SKM-1 (cell line): ENCODE data around the gene NSD2.

Source experiments
- DNase-seq: peaks from one replicate; lab custom pipeline; 2025; ENCODE audit not compliant: unreplicated experiment; lab: John Stamatoyannopoulos, UW

Gene NSD2

GRCh38 chr4:1863297-1864033 is 7.7 kb upstream of the NSD2 start:
- no peak for DNase-seq

GRCh38 chr4:1864076-1865008 is 6.9 kb upstream of the NSD2 start:
- DNase-seq: no peak

DNA sequence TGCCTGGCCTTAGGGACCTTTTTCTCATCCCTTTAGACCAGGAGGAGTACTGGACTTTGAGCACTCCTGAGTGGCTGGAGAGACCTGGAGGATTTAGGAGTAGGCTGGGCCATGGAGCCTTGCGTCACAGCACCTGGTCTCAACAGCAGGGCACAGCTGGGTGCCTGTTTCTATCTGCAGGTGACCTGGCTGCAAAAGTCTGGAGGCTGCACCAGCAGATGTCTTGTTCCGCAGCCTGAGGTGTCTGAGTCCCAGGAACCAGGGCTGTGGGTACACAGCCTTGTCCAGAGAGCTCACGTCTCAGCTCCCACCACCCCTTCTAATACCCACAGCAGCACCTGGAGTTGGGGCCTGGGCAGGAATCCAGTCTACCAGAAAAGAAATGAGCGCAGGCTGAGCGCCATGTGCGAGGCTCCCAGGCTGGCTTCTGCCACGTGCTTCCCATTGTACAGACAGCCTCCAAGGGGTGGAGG is 5.0 kb upstream of the NSD2 start:
- DNase-seq: no peak

DNA sequence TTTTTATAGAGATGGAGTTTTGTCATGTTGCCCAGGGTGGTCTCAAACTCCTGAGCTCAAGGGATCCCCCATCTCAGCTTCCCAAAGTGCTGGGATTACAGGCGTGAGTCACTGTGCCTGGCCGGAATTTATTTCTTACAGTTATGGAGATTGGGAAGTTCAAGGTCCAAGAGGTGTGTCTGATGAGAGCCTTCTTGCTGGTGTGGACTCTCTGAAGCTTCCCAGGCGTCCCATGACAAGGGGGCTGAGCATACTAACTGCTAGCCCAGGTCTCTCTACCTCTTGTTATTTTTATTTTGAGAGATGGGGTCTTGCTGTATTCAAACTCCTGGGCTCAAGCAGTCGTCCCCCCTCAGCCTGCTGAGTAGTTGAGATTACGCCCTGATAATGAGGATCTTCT is 2.9 kb upstream of the NSD2 start:
- no peak for DNase-seq

GRCh38 chr4:1868912-1869311 is 2.3 kb upstream of the NSD2 start:
- DNase-seq: no peak

DNA sequence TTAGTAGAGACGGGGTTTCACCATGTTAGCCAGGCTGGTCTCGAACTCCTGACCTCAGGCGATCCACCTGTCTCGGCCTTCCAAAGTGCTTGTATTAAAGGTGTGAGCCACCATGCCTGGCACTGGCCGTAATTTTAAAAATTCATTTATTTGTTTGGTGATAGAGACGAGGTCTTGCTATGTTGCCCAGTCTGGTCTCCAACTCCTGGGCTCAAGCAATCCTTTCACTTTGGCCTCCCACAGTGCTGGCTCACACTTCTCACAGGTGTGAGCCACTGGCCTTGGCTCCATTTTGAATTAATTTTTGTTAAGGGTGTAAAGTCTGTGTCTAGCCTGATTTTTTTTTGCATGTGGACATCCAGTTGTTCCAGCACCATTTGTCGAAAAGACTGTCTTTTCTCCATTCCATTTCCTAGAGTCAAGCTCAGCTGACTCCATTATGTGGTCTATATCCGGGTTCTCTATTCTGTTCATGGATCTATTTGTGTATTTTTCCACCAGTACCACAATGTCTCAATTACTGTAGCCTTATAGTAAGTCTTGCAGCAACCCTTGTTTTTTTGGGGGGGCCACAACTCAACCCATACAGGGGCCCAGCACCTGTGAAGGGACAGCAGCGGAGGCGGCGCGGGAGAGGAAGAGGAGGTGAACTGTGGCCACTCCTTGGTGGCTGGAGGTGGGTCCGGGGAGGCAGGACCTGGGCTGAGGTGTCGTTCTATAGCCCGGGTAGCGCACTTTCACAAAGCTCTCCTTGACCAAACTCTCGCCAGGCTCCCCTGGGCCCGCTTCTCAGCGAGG is 1.5 kb upstream of the NSD2 start:
- no peak for DNase-seq

DNA sequence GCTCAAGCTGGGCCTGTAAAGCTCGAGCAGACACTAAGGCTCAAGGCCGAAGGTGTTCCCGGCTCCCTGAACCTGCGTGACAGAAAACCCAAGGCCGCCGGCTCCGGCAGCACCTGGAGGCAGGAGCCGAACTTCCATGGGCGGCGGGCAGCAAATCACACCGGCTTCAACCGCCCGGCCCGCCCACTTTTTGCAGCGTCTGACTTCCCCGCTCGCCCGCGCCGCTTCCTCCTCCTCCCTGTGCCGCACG is 940 bp upstream of the NSD2 start:
- peak; percentile 81 for DNase-seq

DNA sequence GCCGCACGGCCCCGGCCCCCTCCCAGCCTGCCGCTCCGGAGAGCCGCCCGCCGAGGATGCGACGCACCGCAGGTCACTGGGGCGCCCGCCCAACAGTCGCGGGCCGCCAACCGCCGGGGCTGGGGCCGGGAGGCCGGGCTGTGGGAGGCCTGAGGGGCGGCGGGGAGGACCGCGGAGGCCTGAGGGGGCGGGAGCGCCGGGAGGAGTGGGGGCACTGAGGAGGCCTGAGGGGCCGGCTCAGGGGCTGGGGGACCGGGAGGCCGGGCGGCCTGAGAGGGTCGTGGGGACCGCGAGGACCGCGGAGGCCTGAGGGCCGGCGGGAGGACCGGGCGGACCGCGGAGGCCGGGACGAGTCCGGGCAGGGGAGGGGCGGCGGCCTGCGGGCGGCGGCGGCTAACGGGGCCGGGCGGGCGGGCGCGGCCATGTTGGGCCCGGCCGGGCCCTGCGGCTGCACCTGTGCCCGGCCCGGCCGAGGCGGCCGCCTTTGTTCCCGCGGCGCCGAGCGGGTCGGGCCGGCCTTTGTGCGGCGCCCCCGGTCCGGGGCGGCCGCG is 353 bp downstream of the NSD2 start:
- no peak for DNase-seq

- DNase-seq: no peak
Measured at GRCh38 chr4:1872870-1873269, 1.7 kb downstream of the NSD2 start.

DNA sequence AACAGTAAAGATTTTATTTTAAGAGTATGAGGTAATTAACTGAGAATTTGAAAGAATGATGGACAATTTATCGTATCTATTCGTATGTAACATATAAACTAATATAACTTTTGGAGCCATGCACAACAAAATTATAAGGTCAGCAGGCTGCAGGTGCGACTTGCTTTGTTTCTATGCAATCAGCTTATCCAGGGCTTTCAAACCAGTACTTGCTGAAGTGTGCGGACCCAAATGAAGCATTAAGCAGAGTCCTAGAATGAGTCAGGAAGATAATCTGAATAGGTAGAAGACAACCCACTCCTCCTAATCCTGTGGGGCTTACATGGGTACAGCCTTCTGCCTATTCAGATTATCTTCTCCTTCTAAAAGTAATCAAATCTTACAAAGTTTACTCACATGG is 2.1 kb downstream of the NSD2 start:
- no peak for DNase-seq

DNA sequence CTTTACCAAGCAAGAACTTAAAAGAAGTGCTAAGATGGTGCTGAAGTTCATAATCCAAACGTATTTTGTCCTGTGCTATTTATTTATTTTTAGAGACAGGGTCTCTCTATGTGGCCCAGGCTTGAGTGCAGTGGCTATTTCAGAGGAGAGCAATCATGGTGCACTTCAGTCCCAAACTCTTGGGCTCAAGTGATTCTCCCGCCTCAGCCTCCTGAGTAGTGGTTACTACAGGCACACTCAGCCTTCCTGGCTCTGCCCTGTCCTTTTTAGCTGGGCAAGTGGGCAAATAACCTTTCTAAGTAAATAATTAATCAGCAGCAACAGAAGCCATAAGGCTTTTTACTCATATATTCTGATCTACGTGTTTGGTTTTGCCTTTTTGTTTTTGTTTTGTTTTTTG is 2.6 kb downstream of the NSD2 start:
- no peak for DNase-seq

GRCh38 chr4:1874201-1874600 is 3.0 kb downstream of the NSD2 start:
- DNase-seq: no peak

DNA sequence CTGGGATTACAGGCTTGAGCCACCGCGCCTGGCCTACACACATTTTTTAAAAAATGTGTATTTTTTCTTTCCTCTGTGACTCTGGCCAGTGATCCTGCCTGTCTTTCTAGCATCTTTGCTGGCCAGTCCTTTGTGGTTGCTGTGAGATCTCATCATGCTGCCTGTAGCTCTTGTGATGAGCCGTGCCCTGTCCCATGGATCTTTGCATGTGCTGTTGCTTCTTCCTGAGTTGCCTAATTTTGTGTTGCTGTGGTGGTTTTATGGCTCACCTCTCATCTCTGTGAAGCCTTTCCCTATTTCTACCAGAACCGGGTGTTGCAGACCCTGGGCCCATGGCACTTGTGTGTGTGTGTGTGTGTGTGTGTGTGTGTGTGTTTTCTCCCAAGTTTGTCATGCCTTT is 8.3 kb downstream of the NSD2 start:
- no peak for DNase-seq

GRCh38 chr4:1880332-1880731 is 9.1 kb downstream of the NSD2 start:
- DNase-seq: no peak

DNA sequence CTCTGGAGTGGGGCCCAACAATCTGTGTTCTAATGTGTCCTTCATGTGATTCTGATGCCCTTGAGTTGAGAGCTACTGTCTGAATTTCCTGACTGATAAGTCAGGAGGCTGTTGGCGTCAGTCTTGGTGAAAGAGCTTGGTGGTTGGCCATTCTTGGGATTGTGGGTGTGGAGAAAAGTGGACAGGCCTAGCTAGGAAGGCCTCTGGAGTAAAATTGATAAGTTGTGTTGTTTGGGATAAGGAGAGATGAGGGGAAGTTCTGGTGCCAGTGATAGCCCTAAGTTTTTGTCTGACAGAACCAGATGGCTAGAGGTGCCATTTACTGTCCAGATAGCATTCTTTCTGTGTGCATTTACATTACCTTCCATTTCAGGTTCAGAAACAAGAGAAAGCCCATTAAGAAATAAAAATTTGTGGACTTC is 11.7 kb downstream of the NSD2 start:
- DNase-seq: no peak

GRCh38 chr4:1883583-1883982 is 12.4 kb downstream of the NSD2 start:
- DNase-seq: no peak

- no peak for DNase-seq
Measured at GRCh38 chr4:1885414-1885813, 14.2 kb downstream of the NSD2 start.

DNA sequence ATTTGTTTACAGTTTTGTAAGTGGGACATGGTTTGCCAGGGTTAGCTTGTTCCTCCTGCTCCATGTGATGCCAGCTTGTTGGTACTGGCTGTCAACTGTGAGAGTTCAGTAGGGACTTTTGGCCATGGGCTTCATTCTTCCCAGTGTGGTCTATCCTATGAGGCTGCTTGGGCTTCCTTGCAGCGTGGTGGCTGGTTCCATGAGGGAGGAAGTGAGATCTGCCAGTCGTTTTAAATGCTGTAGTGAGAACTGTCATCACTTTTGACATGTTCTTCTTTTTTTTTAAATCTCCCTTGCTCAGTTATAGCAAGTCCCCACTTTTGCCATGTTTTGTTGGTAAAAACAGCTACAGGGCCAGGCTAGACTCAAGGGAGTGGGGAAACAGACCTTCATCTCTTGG is 15.9 kb downstream of the NSD2 start:
- no peak for DNase-seq

- no peak for DNase-seq
Measured at GRCh38 chr4:1890979-1891570, 19.9 kb downstream of the NSD2 start.

DNA sequence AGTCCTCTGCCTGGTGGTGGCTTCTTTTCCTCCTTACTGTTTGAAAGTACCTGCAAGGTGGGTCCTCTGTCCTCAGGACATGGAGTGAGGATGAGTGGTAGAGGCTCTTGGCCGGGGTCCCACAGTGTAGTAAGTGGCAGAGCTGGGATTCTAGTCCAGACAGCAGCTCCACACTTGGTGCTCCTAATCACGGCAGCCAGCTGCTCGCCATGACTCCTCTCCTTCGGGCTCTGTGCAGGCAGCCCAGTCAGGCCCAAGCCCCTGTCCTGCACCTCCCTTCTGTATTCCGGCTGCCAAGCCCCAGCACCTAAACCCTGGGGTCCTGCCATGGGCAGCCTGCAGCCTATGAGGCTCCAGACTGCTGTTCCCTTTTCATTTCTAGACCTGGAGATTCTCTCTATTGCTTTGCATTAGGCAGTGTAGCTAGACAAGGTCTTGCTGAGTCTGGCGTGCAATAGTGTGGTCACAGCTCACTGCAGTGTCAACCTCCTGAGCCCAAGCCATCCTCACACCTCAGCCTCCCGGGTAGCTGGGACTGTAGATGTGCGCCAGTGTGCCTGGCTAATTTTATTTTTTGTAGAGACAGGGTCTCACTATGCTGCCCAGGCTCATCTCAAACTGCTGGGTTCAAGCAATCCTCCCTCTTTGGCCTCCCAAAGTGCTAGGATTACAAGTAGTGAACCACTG is 24.9 kb downstream of the NSD2 start:
- no peak for DNase-seq

DNA sequence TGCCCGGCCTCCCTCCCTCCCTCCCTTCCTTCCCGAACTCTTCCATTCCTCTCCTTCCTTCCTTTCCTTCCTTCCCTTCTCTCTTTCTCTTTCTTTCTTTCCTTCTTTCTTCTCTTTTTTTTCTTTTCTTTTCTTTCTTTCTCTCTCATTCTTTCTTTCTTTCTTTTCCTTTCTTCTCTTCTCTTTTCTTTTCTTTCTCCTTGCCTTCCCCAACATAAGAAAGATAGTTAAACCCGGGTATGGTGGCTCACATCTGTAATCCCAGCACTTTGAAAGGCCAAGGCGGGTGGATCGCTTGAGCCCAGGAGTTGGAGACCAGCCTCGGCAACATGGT is 25.4 kb downstream of the NSD2 start:
- DNase-seq: no peak
